ENCODE data around the gene ZNF536.
"Not testable (repeated sequence)": the region's sequence is repeated elsewhere in the genome, so short reads cannot be mapped to it uniquely, and the experiment has no call there.

Gene ZNF536

DNA sequence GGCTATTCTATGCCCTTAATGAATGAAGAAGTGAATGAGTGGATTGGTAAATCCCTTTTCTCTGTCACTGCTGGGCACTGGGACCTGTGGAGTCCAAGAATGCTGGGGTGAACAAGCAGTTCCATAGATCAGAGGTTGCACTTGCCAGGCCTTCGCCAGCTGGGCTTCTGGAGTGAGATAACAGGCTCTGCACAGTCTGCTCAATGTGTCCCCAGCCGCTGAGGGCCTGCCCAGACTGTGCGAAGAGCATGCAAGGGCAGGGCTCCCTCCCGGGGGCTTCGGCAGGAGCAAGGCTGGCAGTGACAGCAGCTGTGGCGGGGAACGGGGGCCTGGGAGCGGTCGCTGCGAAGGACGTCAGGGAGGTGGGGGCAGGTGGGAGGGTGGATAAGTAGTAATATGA lies 51.3 kb downstream of the ZNF536 start:
- no peak for DNase-seq

- no peak for DNase-seq
Observed at GRCh38 chr19:30425885-30426838, 54.0 kb downstream of the ZNF536 start.

DNA sequence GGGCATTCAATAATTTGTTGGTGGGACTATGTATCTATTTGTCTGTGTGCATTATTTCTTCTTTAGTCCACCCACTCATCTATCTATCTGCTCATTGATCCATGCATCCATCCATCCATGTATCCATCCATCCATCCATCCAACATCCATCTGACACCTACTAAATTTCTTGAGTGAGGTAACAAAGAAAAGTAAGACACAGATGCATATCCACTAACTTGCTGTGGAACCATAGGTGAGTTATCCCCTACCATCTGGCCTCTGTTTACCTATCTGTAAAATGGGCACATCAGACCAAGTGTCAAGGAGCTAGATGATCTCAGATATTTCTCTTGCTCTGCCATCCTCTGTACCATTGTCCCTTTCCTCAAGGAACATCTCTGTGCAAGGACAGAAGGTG lies 54.7 kb downstream of the ZNF536 start:
- no peak for DNase-seq

DNA sequence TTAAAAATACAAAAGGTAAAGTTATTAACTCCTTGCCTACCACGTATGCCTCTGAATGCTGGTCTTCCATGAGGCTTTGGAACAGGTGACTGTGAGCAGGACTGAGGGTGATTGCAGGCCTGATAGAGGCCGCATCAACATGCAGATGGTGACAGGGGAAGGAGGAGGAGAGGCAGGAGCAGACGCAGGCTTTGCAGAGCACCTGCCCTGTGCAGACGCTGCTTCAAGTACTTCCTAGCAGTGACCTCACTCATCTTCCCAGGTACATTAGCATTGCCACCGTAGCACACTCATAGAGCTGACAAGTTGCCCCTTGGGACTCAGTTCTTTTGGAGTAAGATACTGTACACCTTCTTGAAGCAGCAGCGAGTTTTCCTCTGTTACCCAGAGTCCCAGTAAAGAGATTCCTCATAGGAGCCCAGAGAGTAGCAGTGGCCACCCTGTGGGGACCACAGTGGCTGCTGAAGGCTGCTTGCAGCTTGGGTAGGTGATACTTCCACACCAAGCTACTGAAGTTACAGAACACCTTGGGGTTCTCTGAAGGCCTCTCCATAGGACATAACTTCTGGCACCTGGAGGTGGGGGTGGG lies 56.0 kb downstream of the ZNF536 start:
- no peak for DNase-seq

DNA sequence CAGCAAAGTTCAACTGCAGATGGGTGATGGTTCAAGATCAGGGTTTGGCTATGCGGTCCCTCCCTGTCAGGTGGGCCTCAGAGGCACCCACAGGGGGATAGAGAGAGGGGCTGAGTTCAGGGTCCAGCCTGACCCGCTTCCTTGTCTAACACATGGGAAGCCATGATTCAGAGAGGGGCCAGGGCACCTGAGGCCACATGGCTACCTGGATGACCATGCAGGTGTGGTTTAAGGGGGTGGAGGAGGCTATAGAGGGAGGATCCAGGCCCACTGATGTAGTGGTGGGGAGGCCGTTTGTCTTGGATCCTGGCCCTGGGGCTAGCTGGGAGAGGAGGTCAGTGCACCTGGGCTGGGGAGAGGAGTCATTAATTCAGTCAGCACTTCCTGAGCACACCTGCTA lies 56.7 kb downstream of the ZNF536 start:
- DNase-seq: no peak

DNA sequence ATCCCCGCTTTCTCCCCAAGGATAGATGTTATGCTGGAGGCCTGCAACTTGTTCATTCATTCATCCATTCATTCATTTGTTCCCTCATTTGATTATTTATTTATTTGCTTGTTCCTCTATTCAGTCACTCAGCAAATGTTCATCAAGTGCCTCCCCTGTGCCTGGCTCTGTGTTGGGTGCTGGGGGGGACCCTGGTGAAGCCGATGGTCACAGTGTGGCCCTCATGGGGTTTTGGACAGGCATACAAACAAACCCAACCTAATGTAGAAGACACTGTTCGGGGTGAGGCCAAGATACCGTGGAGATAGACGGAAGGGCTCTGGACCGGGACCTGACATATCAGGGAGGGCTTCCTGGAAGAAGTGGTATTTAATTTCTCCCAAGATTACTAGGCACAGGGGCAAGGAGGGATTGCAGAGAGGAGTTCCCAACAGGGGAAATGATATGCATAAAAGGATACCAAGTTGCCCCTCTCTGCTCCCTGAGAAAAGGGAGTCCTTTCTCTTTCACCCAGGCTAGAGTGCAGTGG lies 58.1 kb downstream of the ZNF536 start:
- no peak for DNase-seq

- no peak for DNase-seq
Observed at GRCh38 chr19:30431591-30431990, 59.4 kb downstream of the ZNF536 start.

- no peak for DNase-seq
Observed at GRCh38 chr19:30434797-30435594, 62.8 kb downstream of the ZNF536 start.

GRCh38 chr19:30437869-30438268 lies 65.7 kb downstream of the ZNF536 start:
- DNase-seq: no peak

DNA sequence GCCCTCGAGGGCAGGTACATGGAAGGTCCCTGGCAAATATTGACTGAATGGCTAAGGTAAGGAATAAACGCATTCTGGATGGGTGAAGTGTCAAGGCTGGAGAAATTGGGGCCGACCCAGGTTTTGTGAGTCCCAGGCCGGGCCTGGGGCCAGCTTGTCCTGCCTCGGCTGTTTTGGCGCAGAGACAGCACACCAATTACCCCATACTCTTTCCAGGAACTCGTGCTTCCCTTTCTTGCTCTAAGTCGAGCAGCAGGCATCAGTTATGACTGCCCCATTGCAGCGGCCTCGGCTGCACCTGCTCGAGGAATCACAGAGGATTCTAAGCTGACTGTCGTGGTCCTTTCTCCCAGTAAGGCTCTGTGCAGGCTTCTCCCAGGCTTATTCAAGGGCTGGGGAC lies 67.1 kb downstream of the ZNF536 start:
- no peak for DNase-seq

- no peak for DNase-seq
Observed at GRCh38 chr19:30441011-30441410, 68.8 kb downstream of the ZNF536 start.

DNA sequence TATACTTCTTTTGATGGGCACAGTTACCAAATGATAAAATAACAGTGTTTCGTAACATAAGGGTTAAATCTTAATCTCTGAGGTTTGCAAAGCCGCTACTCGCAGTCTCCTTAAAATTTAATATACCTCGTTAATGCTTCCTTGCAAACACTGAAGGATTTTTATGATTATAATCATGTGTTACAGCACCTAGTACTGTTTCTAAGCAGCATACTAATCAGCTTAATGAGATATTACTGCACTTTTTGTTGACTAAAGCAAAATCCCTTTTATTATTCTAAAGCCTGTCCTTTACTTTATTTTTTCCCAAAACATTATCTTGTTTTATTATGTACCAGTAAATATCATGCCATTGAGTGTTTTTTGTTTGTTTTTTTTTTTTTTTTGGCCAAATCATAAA lies 70.5 kb downstream of the ZNF536 start:
- no peak for DNase-seq

DNA sequence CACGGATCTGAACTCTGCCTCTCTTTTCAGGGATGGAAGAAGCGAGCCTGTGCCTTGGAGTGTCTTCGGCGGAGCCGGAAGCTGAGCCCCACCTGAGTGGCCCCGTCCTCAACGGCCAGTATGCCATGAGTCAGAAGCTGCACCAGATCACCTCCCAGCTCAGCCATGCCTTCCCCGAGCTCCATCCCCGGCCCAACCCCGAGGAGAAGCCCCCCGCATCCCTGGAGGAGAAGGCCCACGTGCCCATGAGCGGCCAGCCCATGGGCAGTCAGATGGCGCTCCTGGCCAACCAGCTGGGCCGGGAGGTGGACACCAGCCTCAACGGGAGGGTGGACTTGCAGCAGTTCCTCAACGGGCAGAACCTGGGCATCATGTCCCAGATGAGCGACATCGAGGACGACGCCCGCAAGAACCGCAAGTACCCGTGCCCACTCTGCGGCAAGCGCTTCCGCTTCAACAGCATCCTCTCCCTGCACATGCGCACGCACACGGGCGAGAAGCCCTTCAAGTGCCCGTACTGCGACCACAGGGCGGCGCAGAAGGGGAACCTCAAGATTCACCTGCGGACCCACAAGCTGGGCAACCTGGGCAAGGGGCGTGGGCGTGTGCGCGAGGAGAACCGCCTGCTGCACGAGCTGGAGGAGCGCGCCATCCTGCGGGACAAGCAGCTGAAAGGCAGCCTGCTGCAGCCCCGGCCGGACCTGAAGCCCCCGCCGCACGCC lies 71.5 kb downstream of the ZNF536 start:
- no peak for DNase-seq

- DNase-seq: no peak
Observed at GRCh38 chr19:30444253-30444671, 72.1 kb downstream of the ZNF536 start.

- DNase-seq: no peak
Observed at GRCh38 chr19:30444686-30445232, 72.6 kb downstream of the ZNF536 start.

DNA sequence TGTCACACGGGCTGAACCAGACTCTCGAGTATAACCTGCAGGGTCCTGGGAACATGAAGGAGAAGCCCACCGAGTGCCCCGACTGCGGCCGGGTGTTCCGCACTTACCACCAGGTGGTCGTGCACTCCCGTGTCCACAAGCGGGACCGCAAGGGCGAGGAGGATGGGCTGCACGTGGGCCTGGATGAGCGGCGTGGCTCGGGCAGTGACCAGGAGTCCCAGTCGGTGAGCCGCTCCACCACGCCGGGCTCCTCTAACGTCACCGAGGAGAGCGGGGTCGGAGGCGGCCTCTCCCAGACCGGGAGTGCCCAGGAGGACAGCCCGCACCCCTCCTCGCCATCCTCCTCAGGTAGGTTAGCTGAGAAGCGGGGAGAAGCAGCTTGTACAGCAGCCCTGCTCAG lies 73.2 kb downstream of the ZNF536 start:
- DNase-seq: no peak

GRCh38 chr19:30446120-30446519 lies 73.9 kb downstream of the ZNF536 start:
- DNase-seq: not testable (repeated sequence)

DNA sequence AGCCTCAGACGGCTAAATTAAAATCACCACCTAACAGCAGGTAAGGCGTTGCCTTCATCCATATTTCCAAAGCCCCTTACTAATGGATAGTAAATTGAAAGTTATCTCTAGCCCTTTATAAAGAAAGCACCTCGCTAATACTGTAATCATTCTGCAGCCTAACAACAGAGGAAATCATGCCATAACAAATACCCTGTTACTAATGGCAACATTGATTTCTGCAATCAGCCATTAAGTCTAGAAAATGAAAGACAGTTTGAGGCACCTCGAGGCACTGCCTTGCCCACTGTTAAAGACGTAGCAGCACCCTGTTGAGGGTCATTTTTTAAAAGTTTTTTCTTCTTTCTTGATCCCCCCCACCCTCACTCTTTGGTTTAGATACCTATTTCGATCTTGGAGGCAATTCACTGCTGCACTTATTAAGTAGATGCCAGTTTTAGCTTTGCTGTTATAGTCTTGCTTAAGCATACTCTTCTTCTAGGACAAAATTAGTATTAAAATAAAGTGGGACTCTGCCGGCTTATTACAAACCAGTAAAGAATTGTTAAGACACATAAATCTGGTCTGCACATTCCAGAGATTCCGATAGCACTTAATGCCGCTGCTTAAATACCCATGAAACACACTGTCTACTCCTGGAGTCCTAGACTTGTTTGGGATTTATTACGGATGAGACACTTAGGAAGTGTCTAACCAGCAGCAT lies 74.8 kb downstream of the ZNF536 start:
- DNase-seq: no peak

GRCh38 chr19:30447553-30447870 lies 75.3 kb downstream of the ZNF536 start:
- DNase-seq: no peak

- DNase-seq: no peak
Observed at GRCh38 chr19:30448386-30449077, 76.3 kb downstream of the ZNF536 start.

- no peak for DNase-seq
Observed at GRCh38 chr19:30449078-30449590, 77.0 kb downstream of the ZNF536 start.
